Activated CD4-positive, alpha-beta memory T cell treated with anti-CD3 and anti-CD28 coated beads, Interleukin-2, amount 10 ng/mL, durations not matched to agents 7 days and 5 days (primary cell): Measurements from ENCODE around the gene MCF2. TPM values are rescaled to one million over a fixed set of nuclear protein-coding genes. Genes with fewer than 3 reads are reported as not detected.

Experiments
- total RNA-seq, 2 experiments: library from RNA; stranded (reverse); gene quantifications; one replicate each; pipeline ENCODE4 v1.2.3, GENCODE V29; 2021

Gene MCF2
- total RNA-seq, 2 experiments from 2014 or later = 0.25 to 0.40 TPM

Other genes starting within 250 kb of the MCF2 start
- not detected for gene F9, start 177.4 kb downstream of the MCF2 start, total RNA-seq
- 10 to 100 TPM; 11.3 to 12.3 TPM for gene ATP11C, start 224.9 kb upstream of the MCF2 start, total RNA-seq